ENCODE data around the gene FLNC. TPM values are rescaled to one million over a fixed set of nuclear protein-coding genes. Genes with fewer than 3 reads are reported as not detected.

FLNC gene
- total and polyA plus RNA-seq, 9 of the 15 experiments (the other 6 are each of a cell fraction or from before 2014, with no cell fraction given): 0.90 to 155 (median 28.8) TPM

DNA sequence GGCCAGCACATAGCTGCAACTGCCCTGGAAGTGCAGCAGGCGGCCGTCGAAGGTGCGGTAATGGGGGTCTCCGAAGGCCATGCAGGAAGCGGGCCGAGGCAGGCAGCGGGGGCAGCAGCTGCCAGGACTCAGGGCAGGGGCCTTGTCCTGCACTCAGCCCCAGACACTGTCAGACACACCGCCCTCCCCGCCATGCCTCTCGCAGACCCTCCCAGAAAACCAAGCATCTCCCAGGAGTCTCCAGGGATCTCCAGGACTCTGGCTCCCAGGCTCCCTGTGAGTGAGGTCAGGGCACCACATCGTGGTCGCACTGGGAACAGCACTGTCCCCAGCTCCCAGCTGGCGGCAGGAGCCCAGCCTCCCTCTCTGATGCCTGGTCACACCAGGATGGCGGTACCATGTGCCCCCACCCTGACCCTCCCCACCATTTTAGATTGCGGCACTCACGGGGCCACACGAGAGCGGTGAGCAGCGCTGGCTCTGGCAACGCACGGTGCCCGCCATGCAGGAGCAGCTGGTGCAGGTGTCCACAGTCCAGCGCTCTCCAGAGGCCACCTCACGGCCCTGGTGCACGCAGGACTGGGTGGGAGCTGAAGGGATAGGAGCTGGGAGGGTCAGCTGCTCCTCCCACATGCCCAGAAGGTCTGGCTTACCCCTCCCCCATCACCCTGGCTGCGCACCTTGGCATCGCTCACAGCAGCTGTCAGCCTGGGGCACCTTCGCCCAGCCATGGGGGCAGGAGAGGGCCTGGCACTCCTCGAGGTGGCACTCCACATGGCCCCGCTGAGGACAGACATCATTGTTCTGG, 49.9 kb downstream of the FLNC start (continued):
- TF ChIP-seq ELK3 (CRISPR knock-in tag; IDR thresholded peaks at IDR 0.05) (no peak), HMG20B (CRISPR knock-in tag; IDR thresholded peaks at IDR 0.05) (no peak), PURB (CRISPR knock-in tag; IDR thresholded peaks at IDR 0.05; ENCODE audit: low read depth) (no peak), MBD2 (IDR thresholded peaks at IDR 0.05; ENCODE audit: borderline replicate concordance, low read depth) (no peak), YBX1 (IDR thresholded peaks at IDR 0.05) (no peak), TBL1XR1 (IDR thresholded peaks at IDR 0.05; ENCODE audit: low read length in 2 of 2) (0 out of 4 replicates have a peak, but pooled peaks of 1 of the 2 experiments have one; percentile 40), TSC22D4 (tag; IDR thresholded peaks at IDR 0.05) (no peak), ZNF133 (CRISPR knock-in tag; IDR thresholded peaks at IDR 0.05) (no peak), HNRNPL (IDR thresholded peaks at IDR 0.05; ENCODE audit: low read depth, low read length) (no peak), ZKSCAN3 (CRISPR knock-in tag; IDR thresholded peaks at IDR 0.05) (no peak), TCF7L2 (IDR thresholded peaks at IDR 0.05; ENCODE audit: low read depth, low read length) (no peak), MTF1 (CRISPR knock-in tag; IDR thresholded peaks at IDR 0.05; ENCODE audit: borderline replicate concordance) (no peak), MECOM (CRISPR knock-in tag; IDR thresholded peaks at IDR 0.05) (no peak), CCAR2 (IDR thresholded peaks at IDR 0.05; ENCODE audit: low read depth, low read length) (no peak), SNAPC5 (CRISPR knock-in tag; IDR thresholded peaks at IDR 0.05) (no peak), SREBF1 (IDR thresholded peaks at IDR 0.05; ENCODE audit: borderline replicate concordance, low read depth, low read length) (no peak), TCF15 (CRISPR knock-in tag; IDR thresholded peaks at IDR 0.05) (no peak), ZFP36 (IDR thresholded peaks at IDR 0.05; ENCODE audit: low read depth, low read length, partially characterized antibody) (no peak), FOSL1 (tag; conservative IDR thresholded peaks at IDR 0.05) (no peak), EP400 (IDR thresholded peaks at IDR 0.05) (no peak), ZNF395 (CRISPR knock-in tag; IDR thresholded peaks at IDR 0.05) (no peak)
- TF ChIP-seq, protein P1, sequence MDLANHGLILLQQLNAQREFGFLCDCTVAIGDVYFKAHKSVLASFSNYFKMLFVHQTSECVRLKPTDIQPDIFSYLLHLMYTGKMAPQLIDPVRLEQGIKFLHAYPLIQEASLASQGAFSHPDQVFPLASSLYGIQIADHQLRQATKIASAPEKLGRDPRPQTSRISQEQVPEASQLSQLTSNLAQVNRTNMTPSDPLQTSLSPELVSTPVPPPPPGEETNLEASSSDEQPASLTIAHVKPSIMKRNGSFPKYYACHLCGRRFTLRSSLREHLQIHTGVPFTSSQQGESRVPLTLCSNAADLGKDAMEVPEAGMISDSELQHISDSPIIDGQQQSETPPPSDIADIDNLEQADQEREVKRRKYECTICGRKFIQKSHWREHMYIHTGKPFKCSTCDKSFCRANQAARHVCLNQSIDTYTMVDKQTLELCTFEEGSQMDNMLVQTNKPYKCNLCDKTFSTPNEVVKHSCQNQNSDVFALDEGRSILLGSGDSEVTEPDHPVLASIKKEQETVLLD (IDR thresholded peaks at IDR 0.05): no peak
- TF ChIP-seq, protein P2, sequence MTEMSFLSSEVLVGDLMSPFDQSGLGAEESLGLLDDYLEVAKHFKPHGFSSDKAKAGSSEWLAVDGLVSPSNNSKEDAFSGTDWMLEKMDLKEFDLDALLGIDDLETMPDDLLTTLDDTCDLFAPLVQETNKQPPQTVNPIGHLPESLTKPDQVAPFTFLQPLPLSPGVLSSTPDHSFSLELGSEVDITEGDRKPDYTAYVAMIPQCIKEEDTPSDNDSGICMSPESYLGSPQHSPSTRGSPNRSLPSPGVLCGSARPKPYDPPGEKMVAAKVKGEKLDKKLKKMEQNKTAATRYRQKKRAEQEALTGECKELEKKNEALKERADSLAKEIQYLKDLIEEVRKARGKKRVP (CRISPR knock-in tag; IDR thresholded peaks at IDR 0.05): no peak
